HG03469 (cell line): ENCODE data around the gene HOXD10.

Experiments used
- ATAC-seq: cut with Tn5 transposase; IDR thresholded peaks from one replicate; pipeline ENCODE4 v1.9.1; 2021; ENCODE audit warnings: mild to moderate bottlenecking, moderate library complexity, moderate number of reproducible peaks; ENCODE audit not compliant: unreplicated experiment

Gene HOXD10

GRCh38 chr2:176148751-176149421 lies 32.3 kb downstream of the HOXD10 start:
- no peak for ATAC-seq

- ATAC-seq, result no peak
Measured at GRCh38 chr2:176149481-176149938, 32.9 kb downstream of the HOXD10 start.

- ATAC-seq, result no peak
Measured at GRCh38 chr2:176149939-176150583, 33.5 kb downstream of the HOXD10 start.

- no peak for ATAC-seq
Measured at GRCh38 chr2:176150584-176151441, 34.2 kb downstream of the HOXD10 start.

GRCh38 chr2:176151442-176152287 lies 35.1 kb downstream of the HOXD10 start, which contains the start of gene HOXD4:
HOXD4 (plus strand) TSS chr2:176151550; CDS start chr2:176151634, 84 bp downstream.
- ATAC-seq, result no peak

GRCh38 chr2:176152350-176153181 lies 36.0 kb downstream of the HOXD10 start:
- ATAC-seq, result no peak

GRCh38 chr2:176154576-176155252 lies 38.1 kb downstream of the HOXD10 start:
- no peak for ATAC-seq

- ATAC-seq, result no peak
Measured at GRCh38 chr2:176155356-176156044, 38.9 kb downstream of the HOXD10 start.

GRCh38 chr2:176156301-176156806 lies 39.8 kb downstream of the HOXD10 start:
- ATAC-seq, result no peak

- no peak for ATAC-seq
Measured at GRCh38 chr2:176156807-176157498, 40.4 kb downstream of the HOXD10 start, which contains the start of gene HOXD3. HOXD3 (plus strand) TSS chr2:176157307; CDS start chr2:176169115, 11,808 bp downstream.

- no peak for ATAC-seq
Measured at GRCh38 chr2:176157499-176158185, 41.1 kb downstream of the HOXD10 start.

- ATAC-seq, result no peak
Measured at GRCh38 chr2:176158186-176158591, 41.6 kb downstream of the HOXD10 start.

- no peak for ATAC-seq
Measured at GRCh38 chr2:176158855-176159662, 42.5 kb downstream of the HOXD10 start.

- ATAC-seq, result no peak
Measured at GRCh38 chr2:176159663-176160250, 43.2 kb downstream of the HOXD10 start.

- no peak for ATAC-seq
Measured at GRCh38 chr2:176160251-176160985, 43.8 kb downstream of the HOXD10 start.
